HG03520 (cell line): Measurements from ENCODE around the gene MRPL45.
A peak's percentile ranks its signal among the peaks of the same experiment; 100 is the strongest.

Source experiments
- ATAC-seq: cut with Tn5 transposase; IDR thresholded peaks from one replicate; pipeline ENCODE4 v1.9.1; 2021; ENCODE audit warnings: mild to moderate bottlenecking, moderate library complexity; ENCODE audit not compliant: unreplicated experiment

MRPL45 gene

GRCh38 chr17:38344420-38344745 is 47.4 kb downstream of the MRPL45 start:
- ATAC-seq = no peak

GRCh38 chr17:38345743-38346142 is 48.8 kb downstream of the MRPL45 start:
- ATAC-seq = no peak

GRCh38 chr17:38349097-38349730 is 52.2 kb downstream of the MRPL45 start:
- ATAC-seq = no peak

- no peak for ATAC-seq
Measured at GRCh38 chr17:38350035-38350434, 53.1 kb downstream of the MRPL45 start.

GRCh38 chr17:38351412-38352222 is 54.6 kb downstream of the MRPL45 start, which contains the start of gene SOCS7:
TSS of gene SOCS7 (plus strand) at chr17:38351844. CDS start at chr17:38352053, 209 bp downstream.
- peak; percentile 71 for ATAC-seq

- ATAC-seq = peak; percentile 26
Measured at GRCh38 chr17:38352245-38353085, 55.5 kb downstream of the MRPL45 start.

GRCh38 chr17:38353086-38353604 is 56.2 kb downstream of the MRPL45 start:
- no peak for ATAC-seq

- ATAC-seq = no peak
Measured at GRCh38 chr17:38353668-38354067, 56.7 kb downstream of the MRPL45 start.

- no peak for ATAC-seq
Measured at GRCh38 chr17:38354466-38354865, 57.5 kb downstream of the MRPL45 start.

GRCh38 chr17:38355251-38355650 is 58.3 kb downstream of the MRPL45 start:
- no peak for ATAC-seq

GRCh38 chr17:38357486-38358123 is 60.6 kb downstream of the MRPL45 start:
- ATAC-seq = no peak

- ATAC-seq = no peak
Measured at GRCh38 chr17:38358586-38359513, 61.9 kb downstream of the MRPL45 start.

- ATAC-seq = no peak
Measured at GRCh38 chr17:38361694-38362465, 64.9 kb downstream of the MRPL45 start.

GRCh38 chr17:38363016-38363415 is 66.0 kb downstream of the MRPL45 start:
- ATAC-seq = no peak

- no peak for ATAC-seq
Measured at GRCh38 chr17:38364741-38365140, 67.8 kb downstream of the MRPL45 start.

GRCh38 chr17:38369124-38369886 is 72.3 kb downstream of the MRPL45 start:
- no peak for ATAC-seq
